Right lobe of liver (tissue), 6 donors: ENCODE data around the gene VPS29. TPM values are rescaled to one million over a fixed set of nuclear protein-coding genes. Genes with fewer than 3 reads are reported as not detected.

Experiments
- ATAC-seq, 4 donors: fragments of 200-7000 bp; cut with Tn5 transposase; one replicate each; pipeline ENCODE4 v1.9.1; 2020; ENCODE audit warnings: mild to moderate bottlenecking in 4 of 4, moderate library complexity in 4 of 4
- DNase-seq, 3 donors: peaks; one replicate each; pipeline ENCODE4 v3.0.0-alpha.2; 2020
- H3K27ac ChIP-seq, 3 donors: fragments of 200-600 bp; one replicate each; pipeline ENCODE4 v1.8.0; 2022
- H3K27me3 ChIP-seq, 2 donors: fragments of 200-600 bp; one replicate each; pipeline ENCODE4 v1.8.0; 2022
- H3K36me3 ChIP-seq, 4 donors: fragments of 200-600 bp; sonication (generic) in 1 of 4; one replicate each; pipeline versions ENCODE4 v1.5.1 to v1.8.0; 2017 to 2022; ENCODE audit warnings: control low read depth in 1 of 4
- H3K4me1 ChIP-seq, 4 donors: fragments of 200-600 bp; sonication (generic) in 1 of 4; one replicate each; pipeline versions ENCODE4 v1.5.1 to v1.8.0; 2017 to 2022; ENCODE audit warnings: control low read depth in 1 of 4
- H3K4me3 ChIP-seq, 3 donors: fragments of 200-600 bp; one replicate each; pipeline ENCODE4 v1.8.0; 2022
- H3K9me3 ChIP-seq, 4 donors: fragments of 200-600 bp; sonication (generic) in 1 of 4; one replicate each; pipeline versions ENCODE4 v1.5.1 to v1.8.0; 2017 to 2022; ENCODE audit warnings: control low read depth in 1 of 4
- CTCF ChIP-seq, 4 donors: fragments of 200-600 bp in 3 of 4; fragments of 450-650 bp in 1 of 4; IDR thresholded peaks; one replicate each; pipeline versions ENCODE4 v1.5.1 to v1.8.0; 2016 to 2022; ENCODE audit warnings: antibody characterized with exemption in 4 of 4, mild to moderate bottlenecking in 2 of 4
- POLR2A ChIP-seq: fragments of 450-650 bp; IDR thresholded peaks from one replicate; pipeline ENCODE4 v1.6.1; 2017; ENCODE audit warnings: antibody characterized with exemption, mild to moderate bottlenecking
- WGBS: methylation state at CpG from one replicate; pipeline ENCODE4 v1.1.6; 2018; ENCODE audit warnings: low coverage, low lambda C conversion rate; ENCODE audit not compliant: insufficient coverage; ENCODE audit errors: missing lambda C conversion rate; 5-methylcytosine and 5-hydroxymethylcytosine counted together
- intact Hi-C, 2 donors: fragments of 100-400 bp; cut with DNase I; formaldehyde crosslinking; loops; one replicate each; pipeline versions ENCODE4 v1.11.2 to v1.14.1; 2022
- total RNA-seq, 6 experiments: library from RNA; depleted of rRNA in 2 of 6; stranded (reverse); fragments of >200 nt in 2 of 6; fragmentation: NEBNext Ultra II Directional in 3 of 6; extraction: Animal tissue kit (Norgen Biotek cat#: 25700) in 3 of 6; gene quantifications; one replicate each; pipeline versions ENCODE4 v1.1.0 to v1.2.4, GENCODE V29; 2016 to 2023
- donor health status: DM: no; HTN: yes; CAD: no.
- donor health status: DM: no; HTN: no; CAD: no.
- donor health status: DM: no; HTN: no; CAD: no.
- donor health status: DM: no; HTN: yes; CAD: no.
- donor health status: DM: no; HTN: yes; CAD: no.

VPS29 gene
- total RNA-seq, 6 experiments from 2014 or later, result 37.9 to 61.2 (median 51.1) TPM

GRCh38 chr12:110536834-110537604 lies 35.1 kb upstream of the VPS29 start:
- ATAC-seq, result peak in 2 of 4 donors; percentile 20 to 70
- peaks cover 0 to 29% (median 0%) of the 10 kb centered on the region in 4 donors for H3K36me3 ChIP-seq

GRCh38 chr12:110534811-110535210 lies 32.9 kb upstream of the VPS29 start:
- no peak for ATAC-seq
- intact Hi-C loops, result no loop called here
- Histone ChIP-seq H3K4me1 (peaks cover 0 to 41% (median 11%) of the 10 kb centered on the region in 4 donors), H3K9me3 (no peaks in the 10 kb centered on the region), H3K4me3 (no peak overlapping the region), H3K27ac (no peak overlapping the region), H3K27me3 (no peaks in the 10 kb centered on the region), H3K36me3 (peaks cover 0 to 29% (median 0%) of the 10 kb centered on the region in 4 donors)
- WGBS, result 80% methylated on average over 6 of the region's 6 CpGs
- no peak for DNase-seq
- no peak for TF ChIP-seq POLR2A
- TF ChIP-seq CTCF (IDR thresholded peaks at IDR 0.05), result no peak

More at GRCh38 chr12:110536834-110537604, 35.1 kb upstream of the VPS29 start:
- Histone ChIP-seq H3K4me3 (no peak overlapping the region), H3K4me1 (peaks cover 0 to 35% (median 9%) of the 10 kb centered on the region in 4 donors), H3K27ac (peak overlapping the region; percentile 49 to 67 (median 57)), H3K9me3 (no peaks in the 10 kb centered on the region), H3K27me3 (no peaks in the 10 kb centered on the region)
- no peak for DNase-seq
- WGBS, result 68% methylated on average over 4 of the region's 4 CpGs
- TF ChIP-seq CTCF (IDR thresholded peaks at IDR 0.05) (no peak), POLR2A (no peak)
- intact Hi-C loops, result no loop called here

- ATAC-seq (peak; percentile 38 to 48 (median 47)), DNase-seq (no peak)
- peaks cover 0 to 34% (median 11%) of the 10 kb centered on the region in 4 donors for H3K4me1 ChIP-seq
- WGBS, result 55% methylated on average over 6 of the region's 6 CpGs
- H3K27me3 ChIP-seq, result no peaks in the 10 kb centered on the region
- peak overlapping the region in 1 of 3 donors; percentile 35 for H3K27ac ChIP-seq
- no peak for TF ChIP-seq POLR2A
- no peak for TF ChIP-seq CTCF (IDR thresholded peaks at IDR 0.05)
- H3K4me3 ChIP-seq, result no peak overlapping the region
- no peaks in the 10 kb centered on the region for H3K9me3 ChIP-seq
- intact Hi-C loops, result no loop called here
- H3K36me3 ChIP-seq, result peaks cover 0 to 17% (median 0%) of the 10 kb centered on the region in 4 donors
Observed at GRCh38 chr12:110533607-110534006, 31.7 kb upstream of the VPS29 start.

- intact Hi-C loops, result no loop called here
- Histone ChIP-seq H3K27me3 (no peaks in the 10 kb centered on the region), H3K36me3 (peaks cover 0 to 15% (median 0%) of the 10 kb centered on the region in 4 donors), H3K4me3 (no peak overlapping the region), H3K4me1 (peaks cover 0 to 26% (median 11%) of the 10 kb centered on the region in 4 donors), H3K27ac (no peak overlapping the region), H3K9me3 (no peaks in the 10 kb centered on the region)
- ATAC-seq (no peak), DNase-seq (no peak)
- TF ChIP-seq POLR2A (no peak), CTCF (IDR thresholded peaks at IDR 0.05) (no peak)
- WGBS, result 81% methylated on average over 2 of the region's 3 CpGs
Observed at GRCh38 chr12:110532644-110533043, 30.7 kb upstream of the VPS29 start.
